ENCODE measurements around the gene ATL2. TPM values are rescaled to one million over a fixed set of nuclear protein-coding genes. Genes with fewer than 3 reads are reported as not detected.
A peak's percentile ranks its signal among the peaks of the same experiment; 100 is the strongest.

Gene ATL2
- total RNA-seq, 1 experiment from 2014 or later = 85.5 TPM

- Histone ChIP-seq H3K4me3 (ENCODE audit: low read depth, low read length, poor library complexity, severe bottlenecking) (no peak overlapping the region), H3K4me1 (ENCODE audit: insufficient read depth, low read length, poor library complexity, severe bottlenecking) (peaks cover 4% of the 10 kb centered on the region), H3K36me3 (ENCODE audit: insufficient read depth, low read length, poor library complexity, severe bottlenecking) (peaks cover 55% of the 10 kb centered on the region), H3K9me3 (ENCODE audit: low read depth, low read length, poor library complexity, severe bottlenecking) (no peaks in the 10 kb centered on the region), H3K27ac (ENCODE audit: low read depth, low read length, poor library complexity, severe bottlenecking) (no peak overlapping the region), H3K27me3 (replicated peaks; ENCODE audit: insufficient read depth, low read depth, low read length, poor library complexity) (no peaks in the 10 kb centered on the region)
- peak; percentile 83 for DNase-seq (ENCODE audit: low spot score)
- POLR2A ChIA-PET (ENCODE audit: low non-redundant PET) = interaction anchor here (0.6 to 0.7 kb wide), 2 partner anchors 10 to 29 kb away, joined by 3 to 9 read pairs; no protein-coding TSS in a partner anchor
- CTCF ChIA-PET = interaction anchor here (0.8 to 2.9 kb wide), 5 partner anchors 193 to 631 kb away, joined by 3 to 23 read pairs (median 4); no protein-coding TSS in a partner anchor
- peak; percentile 76 for TF ChIP-seq CTCF (conservative IDR thresholded peaks at IDR 0.05; ENCODE audit: low read depth, low read length)
- TF ChIP-seq EZH2 (IDR thresholded peaks at IDR 0.05; ENCODE audit: borderline replicate concordance, low read depth, low read length, poor library complexity, severe bottlenecking) = no peak
- intact Hi-C loops (cut with micrococcal nuclease; ENCODE audit: unreplicated experiment) = loop anchor here (1.0 to 10.0 kb wide), 5 partner anchors 192 to 519 kb away; no protein-coding TSS in a partner anchor
- no TSS peak for BruUV-seq (replicated peaks)
Measured at GRCh38 chr2:38315707-38316333, 61.3 kb downstream of the ATL2 start.

- Histone ChIP-seq H3K4me1 (ENCODE audit: insufficient read depth, low read length, poor library complexity, severe bottlenecking) (no peaks in the 10 kb centered on the region), H3K36me3 (ENCODE audit: insufficient read depth, low read length, poor library complexity, severe bottlenecking) (peaks cover 57% of the 10 kb centered on the region), H3K4me3 (ENCODE audit: low read depth, low read length, poor library complexity, severe bottlenecking) (no peak overlapping the region), H3K9me3 (ENCODE audit: low read depth, low read length, poor library complexity, severe bottlenecking) (no peaks in the 10 kb centered on the region), H3K27me3 (replicated peaks; ENCODE audit: insufficient read depth, low read depth, low read length, poor library complexity) (no peaks in the 10 kb centered on the region), H3K27ac (ENCODE audit: low read depth, low read length, poor library complexity, severe bottlenecking) (no peak overlapping the region)
- ChIA-PET CTCF (no interaction called here), POLR2A (ENCODE audit: low non-redundant PET) (no interaction called here)
- no peak for DNase-seq (ENCODE audit: low spot score)
- no peak for TF ChIP-seq CTCF (conservative IDR thresholded peaks at IDR 0.05; ENCODE audit: low read depth, low read length)
- TF ChIP-seq EZH2 (IDR thresholded peaks at IDR 0.05; ENCODE audit: borderline replicate concordance, low read depth, low read length, poor library complexity, severe bottlenecking) = no peak
- BruUV-seq (replicated peaks) = no TSS peak
- intact Hi-C loops (cut with micrococcal nuclease; ENCODE audit: unreplicated experiment) = no loop called here
Measured at GRCh38 chr2:38308821-38309220, 68.3 kb downstream of the ATL2 start.

GRCh38 chr2:38301969-38302702, 74.9 kb downstream of the ATL2 start:
- intact Hi-C loops (cut with micrococcal nuclease; ENCODE audit: unreplicated experiment) = no loop called here
- ChIA-PET CTCF (no interaction called here), POLR2A (ENCODE audit: low non-redundant PET) (no interaction called here)
- H3K27me3 ChIP-seq (replicated peaks; ENCODE audit: insufficient read depth, low read depth, low read length, poor library complexity) = no peaks in the 10 kb centered on the region
- H3K36me3 ChIP-seq (ENCODE audit: insufficient read depth, low read length, poor library complexity, severe bottlenecking) = peaks cover 43% of the 10 kb centered on the region
- DNase-seq (ENCODE audit: low spot score) = no peak
- H3K27ac ChIP-seq (ENCODE audit: low read depth, low read length, poor library complexity, severe bottlenecking) = no peak overlapping the region
- H3K4me3 ChIP-seq (ENCODE audit: low read depth, low read length, poor library complexity, severe bottlenecking) = no peak overlapping the region
- BruUV-seq (replicated peaks) = no TSS peak
- no peaks in the 10 kb centered on the region for H3K4me1 ChIP-seq (ENCODE audit: insufficient read depth, low read length, poor library complexity, severe bottlenecking)
- no peaks in the 10 kb centered on the region for H3K9me3 ChIP-seq (ENCODE audit: low read depth, low read length, poor library complexity, severe bottlenecking)
- no peak for TF ChIP-seq EZH2 (IDR thresholded peaks at IDR 0.05; ENCODE audit: borderline replicate concordance, low read depth, low read length, poor library complexity, severe bottlenecking)
- TF ChIP-seq CTCF (conservative IDR thresholded peaks at IDR 0.05; ENCODE audit: low read depth, low read length) = no peak

All from A673 (cell line).